ENCODE results near the gene HEXD.
A peak's percentile ranks its signal among the peaks of the same experiment; 100 is the strongest.

The HEXD gene

DNA sequence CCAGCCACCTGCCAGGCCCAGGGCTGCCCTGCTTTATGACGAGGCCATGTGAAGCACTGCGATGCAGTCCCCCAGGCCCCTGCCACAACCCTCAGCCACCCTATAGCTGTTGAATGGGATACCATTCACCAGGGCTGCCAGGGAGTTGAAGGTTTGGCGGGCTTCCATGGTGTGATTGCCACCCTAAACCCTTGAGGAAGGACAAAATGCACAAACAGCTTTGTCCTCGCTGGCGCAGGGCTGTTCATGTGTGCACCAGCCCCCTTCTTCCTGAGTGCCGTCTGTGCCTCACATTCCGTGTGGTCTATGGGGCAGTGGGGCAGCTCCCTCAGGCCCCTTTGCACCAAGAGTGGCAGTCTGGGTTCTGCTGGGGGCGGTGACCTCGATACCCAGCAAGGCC is 65.7 kb downstream of the HEXD start:
- no peak overlapping the region for H3K4me3 ChIP-seq (ENCODE audit: control insufficient read depth, low read depth, low read length)
- no peak for DNase-seq (ENCODE audit: low read depth)
- TF ChIP-seq, protein P1, sequence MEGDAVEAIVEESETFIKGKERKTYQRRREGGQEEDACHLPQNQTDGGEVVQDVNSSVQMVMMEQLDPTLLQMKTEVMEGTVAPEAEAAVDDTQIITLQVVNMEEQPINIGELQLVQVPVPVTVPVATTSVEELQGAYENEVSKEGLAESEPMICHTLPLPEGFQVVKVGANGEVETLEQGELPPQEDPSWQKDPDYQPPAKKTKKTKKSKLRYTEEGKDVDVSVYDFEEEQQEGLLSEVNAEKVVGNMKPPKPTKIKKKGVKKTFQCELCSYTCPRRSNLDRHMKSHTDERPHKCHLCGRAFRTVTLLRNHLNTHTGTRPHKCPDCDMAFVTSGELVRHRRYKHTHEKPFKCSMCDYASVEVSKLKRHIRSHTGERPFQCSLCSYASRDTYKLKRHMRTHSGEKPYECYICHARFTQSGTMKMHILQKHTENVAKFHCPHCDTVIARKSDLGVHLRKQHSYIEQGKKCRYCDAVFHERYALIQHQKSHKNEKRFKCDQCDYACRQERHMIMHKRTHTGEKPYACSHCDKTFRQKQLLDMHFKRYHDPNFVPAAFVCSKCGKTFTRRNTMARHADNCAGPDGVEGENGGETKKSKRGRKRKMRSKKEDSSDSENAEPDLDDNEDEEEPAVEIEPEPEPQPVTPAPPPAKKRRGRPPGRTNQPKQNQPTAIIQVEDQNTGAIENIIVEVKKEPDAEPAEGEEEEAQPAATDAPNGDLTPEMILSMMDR (conservative IDR thresholded peaks at IDR 0.05; ENCODE audit: control insufficient read depth, insufficient read depth, low read depth, low read length): no peak

DNA sequence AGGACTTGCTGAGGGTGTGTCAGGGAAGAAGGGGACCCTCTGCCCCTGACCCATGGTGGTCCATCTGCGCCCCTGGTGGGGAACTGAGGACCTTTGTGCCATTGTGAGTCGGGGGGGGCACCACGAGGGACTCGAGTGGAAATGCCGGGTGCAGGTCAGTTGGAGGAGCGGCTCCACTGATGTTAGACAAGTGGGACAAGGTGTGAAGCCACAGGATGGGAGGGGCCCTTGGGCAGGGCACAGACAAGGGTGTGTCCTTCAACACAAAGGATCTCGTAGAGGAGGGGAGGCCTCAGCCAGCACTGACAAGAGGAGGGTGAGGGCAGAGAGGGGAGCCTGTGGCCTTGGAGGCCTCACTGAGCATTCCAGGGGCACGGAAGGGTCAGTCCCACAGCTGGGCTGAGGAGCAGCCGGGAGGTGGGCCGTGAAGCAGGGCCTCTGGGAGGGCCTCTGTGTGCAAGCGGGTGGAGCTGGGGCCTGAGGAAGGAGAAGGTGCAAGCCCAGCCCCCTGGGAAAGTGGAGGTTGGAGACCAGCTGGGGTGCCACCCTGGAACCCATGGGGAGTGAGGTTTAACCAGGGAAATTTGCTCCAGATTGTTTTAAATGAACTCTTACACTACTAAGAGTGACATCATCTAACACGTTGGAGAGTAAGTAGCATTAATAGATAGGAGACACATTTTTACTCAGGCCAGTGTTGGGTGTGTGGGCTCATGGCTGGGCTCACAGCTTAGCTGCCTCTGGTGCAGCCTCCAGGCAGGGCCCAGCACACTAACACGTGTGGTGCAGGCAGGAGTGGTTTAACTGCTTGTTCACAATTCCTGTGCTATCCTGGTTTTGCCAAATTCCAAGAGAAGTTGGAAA is 68.3 kb downstream of the HEXD start:
- TF ChIP-seq, protein P1 (conservative IDR thresholded peaks at IDR 0.05; ENCODE audit: control insufficient read depth, insufficient read depth, low read depth, low read length): no peak
- no peak for DNase-seq (ENCODE audit: low read depth)
- no peak overlapping the region for H3K4me3 ChIP-seq (ENCODE audit: control insufficient read depth, low read depth, low read length)

DNA sequence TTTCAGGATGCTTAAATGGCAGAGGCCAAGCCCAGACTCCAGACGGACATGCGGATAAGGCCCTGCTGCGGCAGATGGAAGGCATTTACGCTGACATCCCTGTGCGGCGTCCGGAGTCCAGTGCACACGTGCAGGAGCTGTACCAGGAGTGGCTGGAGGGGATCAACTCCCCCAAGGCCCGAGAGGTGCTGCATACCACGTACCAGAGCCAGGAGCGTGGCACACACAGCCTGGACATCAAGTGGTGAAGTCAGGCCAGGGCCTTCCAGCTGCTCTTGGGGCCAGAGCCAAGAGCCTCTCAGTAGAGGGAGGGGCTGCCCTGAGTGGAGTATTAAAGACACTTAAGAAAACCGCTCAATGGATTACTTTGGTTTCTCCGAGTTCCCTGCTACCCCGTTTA is 69.8 kb downstream of the HEXD start:
- DNase-seq (ENCODE audit: low read depth): no peak
- no peak overlapping the region for H3K4me3 ChIP-seq (ENCODE audit: control insufficient read depth, low read depth, low read length)
- TF ChIP-seq, protein P1 (conservative IDR thresholded peaks at IDR 0.05; ENCODE audit: control insufficient read depth, insufficient read depth, low read depth, low read length): no peak

DNA sequence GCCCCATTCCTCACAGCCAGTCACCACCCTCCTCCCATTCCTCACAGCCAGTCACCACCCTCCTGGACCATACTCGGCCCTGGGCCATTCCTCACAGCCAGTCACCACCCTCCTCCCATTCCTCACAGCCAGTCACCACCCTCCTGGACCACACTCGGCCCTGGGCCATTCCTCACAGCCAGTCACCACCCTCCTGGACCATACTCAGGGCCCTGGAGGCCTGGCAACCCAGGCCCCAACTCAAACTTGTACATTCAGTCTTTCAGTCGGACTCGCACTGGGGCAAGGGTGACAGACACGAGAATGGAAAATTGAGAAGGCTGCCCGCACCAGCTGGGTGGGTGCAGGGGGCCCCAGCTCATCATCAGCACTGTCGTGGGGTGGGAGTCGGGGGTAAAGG is 71.0 kb downstream of the HEXD start:
- H3K4me3 ChIP-seq (ENCODE audit: control insufficient read depth, low read depth, low read length): no peak overlapping the region
- DNase-seq (ENCODE audit: low read depth): peak; percentile 77
- TF ChIP-seq, protein P1 (conservative IDR thresholded peaks at IDR 0.05; ENCODE audit: control insufficient read depth, insufficient read depth, low read depth, low read length): no peak

DNA sequence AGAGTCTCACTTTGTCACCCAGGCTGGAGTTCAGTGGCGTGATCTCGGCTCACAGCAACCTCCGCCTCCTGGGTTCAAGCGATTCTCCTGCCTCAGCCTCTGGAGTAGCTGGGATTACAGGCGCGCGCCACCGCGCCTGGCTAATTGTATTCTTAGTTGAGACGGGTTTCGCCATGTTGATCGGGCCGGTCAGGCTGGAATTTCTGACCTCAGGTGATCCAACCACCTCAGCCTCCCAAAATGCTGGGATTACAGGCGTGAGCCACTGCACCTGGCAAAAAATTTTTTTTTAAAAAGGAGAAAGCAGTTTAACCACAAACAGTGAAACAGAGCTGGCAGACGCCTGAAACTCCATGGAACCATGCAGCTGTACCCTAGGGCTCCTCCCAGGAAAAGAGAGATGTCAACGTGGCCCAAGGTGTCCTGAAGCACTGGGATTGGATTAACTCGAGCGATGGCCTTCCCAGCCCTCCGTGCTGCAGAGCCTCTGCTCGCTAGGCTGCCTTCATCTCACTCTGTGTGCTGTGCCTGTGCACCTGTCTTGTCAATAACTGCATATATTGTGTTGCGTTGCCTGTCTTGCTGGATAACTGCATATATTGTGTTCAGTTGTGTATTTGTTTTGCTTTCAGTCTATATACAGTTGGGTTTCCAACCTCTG is 71.8 kb downstream of the HEXD start:
- TF ChIP-seq, protein P1 (conservative IDR thresholded peaks at IDR 0.05; ENCODE audit: control insufficient read depth, insufficient read depth, low read depth, low read length): no peak
- no peak for DNase-seq (ENCODE audit: low read depth)
- no peak overlapping the region for H3K4me3 ChIP-seq (ENCODE audit: control insufficient read depth, low read depth, low read length)

DNA sequence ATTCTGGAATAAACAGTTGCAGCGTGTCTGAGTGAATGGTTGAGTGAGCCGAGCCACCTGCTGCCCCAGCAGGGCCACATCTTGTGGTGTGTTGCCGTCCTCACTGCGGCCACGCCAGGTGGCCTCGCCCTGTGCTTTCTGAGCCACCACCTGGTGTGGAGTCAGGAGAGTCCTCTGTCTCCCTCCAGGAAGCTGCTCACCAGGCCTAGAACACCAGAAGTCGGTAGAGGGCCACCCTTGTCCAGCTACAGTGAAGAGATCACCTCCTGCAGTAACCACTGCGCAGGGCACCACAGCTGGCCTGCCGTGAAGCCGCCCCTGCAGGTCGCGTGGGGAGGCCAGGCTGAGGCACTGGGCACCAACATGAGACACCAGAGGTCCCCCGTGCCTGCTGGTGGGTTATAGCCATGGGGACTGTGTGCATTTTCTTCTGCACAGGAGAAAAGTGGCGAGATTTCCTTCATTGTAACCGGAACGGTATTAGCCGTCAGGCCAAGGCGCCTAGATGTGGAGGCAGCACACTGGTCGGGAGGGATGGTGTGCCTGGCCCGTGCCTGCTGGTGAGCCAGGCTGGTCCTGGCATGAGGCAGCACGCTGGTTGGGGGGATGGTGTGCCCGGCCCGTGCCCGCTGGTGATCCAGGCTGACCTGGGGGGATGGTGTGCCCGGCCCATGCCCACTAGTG is 72.5 kb downstream of the HEXD start:
- DNase-seq (ENCODE audit: low read depth): no peak
- TF ChIP-seq, protein P1 (conservative IDR thresholded peaks at IDR 0.05; ENCODE audit: control insufficient read depth, insufficient read depth, low read depth, low read length): no peak

More for the DNA sequence above, 72.5 kb downstream of the HEXD start:
- H3K4me3 ChIP-seq (ENCODE audit: control insufficient read depth, low read depth, low read length): no peak overlapping the region

Measured in fibroblast of mammary gland (primary cell).